IMR-90 (cell line): ENCODE results near the gene FAM177A1. TPM values are rescaled to one million over a fixed set of nuclear protein-coding genes. Genes with fewer than 3 reads are reported as not detected.

ENCODE experiments used
- ATAC-seq: fragments of 200-7000 bp; cut with Tn5 transposase; 2 replicates; pipeline ENCODE4 v1.9.1; 2020; ENCODE audit warnings: low read depth, mild to moderate bottlenecking, moderate library complexity
- BruUV-seq: library from RNA; stranded (reverse); fragments of 400-500 nt; replicated peaks from 2 replicates; lab custom pipeline; 2021; lab: Mats Ljungman, UMichigan
- CTCF ChIA-PET: fragments of 300-600 bp; formaldehyde crosslinking; extraction: SDS; loops from one replicate; lab custom pipeline; 2021; ENCODE audit warnings: antibody characterized with exemption; lab: Yijun Ruan, JAX
- POLR2A ChIA-PET: fragments of 300-600 bp; sonication (Branson Sonifier 250); formaldehyde crosslinking; loops from one replicate; lab custom pipeline; 2022; ENCODE audit warnings: antibody characterized with exemption; ENCODE audit not compliant: unreplicated experiment; lab: Charles Lee
- DNase-seq: peaks from one replicate; pipeline ENCODE4 v3.0.0; 2013
- H2AFZ ChIP-seq: replicated peaks from 2 replicates; pipeline ENCODE3; 2013; ENCODE audit warnings: low read length, mild to moderate bottlenecking; ENCODE audit not compliant: poor library complexity
- H2AK5ac ChIP-seq: 2 replicates; pipeline ENCODE4 v1.6.1; 2013; ENCODE audit warnings: low read depth, low read length, inconsistent platforms
- H2AK9ac ChIP-seq: replicated peaks from 2 replicates; pipeline ENCODE3; 2013; ENCODE audit warnings: mild to moderate bottlenecking, low read depth, low read length, moderate library complexity; ENCODE audit not compliant: poor library complexity
- H2BK120ac ChIP-seq: 2 replicates; pipeline ENCODE4 v1.6.1; 2013; ENCODE audit warnings: low read depth, low read length, inconsistent platforms
- H2BK15ac ChIP-seq: 3 replicates; pipeline ENCODE4 v1.6.1; 2013; ENCODE audit warnings: low read depth, low read length, inconsistent platforms
- H2BK20ac ChIP-seq: 2 replicates; pipeline ENCODE4 v1.6.1; 2013; ENCODE audit warnings: low read depth, mild to moderate bottlenecking, inconsistent platforms, low read length, moderate library complexity
- H2BK5ac ChIP-seq: 2 replicates; pipeline ENCODE4 v1.6.1; 2013; ENCODE audit warnings: mild to moderate bottlenecking, low read depth, low read length, inconsistent platforms; ENCODE audit not compliant: poor library complexity, severe bottlenecking
- H3K14ac ChIP-seq: replicated peaks from 2 replicates; pipeline ENCODE4 v1.6.1; 2013; ENCODE audit warnings: low read depth, low read length, inconsistent platforms
- H3K18ac ChIP-seq: 2 replicates; pipeline ENCODE4 v1.6.1; 2013; ENCODE audit warnings: low read depth, low read length, control low read depth
- H3K23ac ChIP-seq: 2 replicates; pipeline ENCODE4 v1.6.1; 2013; ENCODE audit warnings: low read depth, low read length, inconsistent platforms
- H3K27ac ChIP-seq: 2 replicates; pipeline ENCODE4 v1.5.1; 2013; ENCODE audit warnings: mild to moderate bottlenecking, control low read depth, low read length; ENCODE audit not compliant: insufficient read depth
- H3K27me3 ChIP-seq: 2 replicates; pipeline ENCODE4 v1.6.1; 2013; ENCODE audit warnings: low read length; ENCODE audit not compliant: control insufficient read depth, insufficient read depth
- H3K36me3 ChIP-seq: 2 replicates; pipeline ENCODE4 v1.6.1; 2013; ENCODE audit warnings: low read length, mixed read lengths; ENCODE audit not compliant: control insufficient read depth, insufficient read depth
- H3K4ac ChIP-seq: 2 replicates; pipeline ENCODE4 v1.6.1; 2013; ENCODE audit warnings: low read depth, low read length, inconsistent platforms
- H3K4me1 ChIP-seq: 2 replicates; pipeline ENCODE4 v1.6.1; 2013; ENCODE audit warnings: low read length, mixed read lengths; ENCODE audit not compliant: control insufficient read depth, insufficient read depth
- H3K4me2 ChIP-seq: 2 replicates; pipeline ENCODE4 v1.6.1; 2013; ENCODE audit warnings: low read depth, mild to moderate bottlenecking, control low read depth, low read length, moderate library complexity
- H3K4me3 ChIP-seq: 2 replicates; pipeline ENCODE4 v1.5.1; 2013; ENCODE audit warnings: low read depth, mild to moderate bottlenecking, control low read depth, low read length, moderate library complexity; ENCODE audit not compliant: insufficient read depth
- H3K56ac ChIP-seq: 2 replicates; pipeline ENCODE4 v1.6.1; 2013; ENCODE audit warnings: low read length, inconsistent platforms; ENCODE audit not compliant: insufficient read depth; ENCODE audit errors: extremely low read depth
- H3K79me1 ChIP-seq, 2 experiments: 2 replicates each; pipeline ENCODE4 v1.6.1; 2013; ENCODE audit warnings: low read length in 2 of 2, inconsistent platforms in 1 of 2, low read depth in 1 of 2
- H3K9ac ChIP-seq: 2 replicates; pipeline ENCODE4 v1.6.1; 2013; ENCODE audit warnings: low read depth, low read length, control low read depth
- H3K9me1 ChIP-seq: 2 replicates; pipeline ENCODE4 v1.6.1; 2013; ENCODE audit warnings: low read length, inconsistent platforms; ENCODE audit not compliant: insufficient read depth
- H3K9me3 ChIP-seq: 2 replicates; pipeline ENCODE4 v1.6.1; 2013; ENCODE audit warnings: low read length; ENCODE audit not compliant: control insufficient read depth, insufficient read depth
- H4K20me1 ChIP-seq: 2 replicates; pipeline ENCODE4 v1.6.1; 2013; ENCODE audit warnings: low read length, inconsistent platforms; ENCODE audit not compliant: insufficient read depth
- H4K5ac ChIP-seq: 2 replicates; pipeline ENCODE4 v1.6.1; 2013; ENCODE audit warnings: mild to moderate bottlenecking, low read depth, low read length, control low read depth
- H4K8ac ChIP-seq, 2 experiments: 2 replicates each; pipeline ENCODE4 v1.6.1; 2013; ENCODE audit warnings: low read depth in 2 of 2, low read length in 2 of 2, control low read depth in 1 of 2, inconsistent platforms in 1 of 2
- H4K91ac ChIP-seq: 2 replicates; pipeline ENCODE4 v1.6.1; 2013; ENCODE audit warnings: low read depth, low read length, inconsistent platforms; ENCODE audit not compliant: insufficient read depth
- BHLHE40 ChIP-seq: fragments of 150-350 bp; IDR thresholded peaks from 2 replicates; pipeline ENCODE4 v1.6.1; 2016; ENCODE audit warnings: mild to moderate bottlenecking, low read depth, low read length
- CEBPB ChIP-seq: IDR thresholded peaks from 2 replicates; pipeline ENCODE4 v1.6.1; 2012; ENCODE audit warnings: low read depth, low read length, improper control_type of control experiment
- CHD1 ChIP-seq: IDR thresholded peaks from 2 replicates; pipeline ENCODE4 v1.6.1; 2012; ENCODE audit warnings: low read depth, low read length, improper control_type of control experiment
- CTCF ChIP-seq: conservative IDR thresholded peaks from 2 replicates; pipeline ENCODE4 v1.5.1; 2012; ENCODE audit warnings: mild to moderate bottlenecking, low read depth, low read length, improper control_type of control experiment
- ELK1 ChIP-seq: fragments of 150-350 bp; IDR thresholded peaks from 2 replicates; pipeline ENCODE4 v1.6.1; 2016; ENCODE audit warnings: low read depth, mild to moderate bottlenecking, low read length, moderate library complexity, borderline replicate concordance
- FOS ChIP-seq: fragments of 150-350 bp; IDR thresholded peaks from 2 replicates; pipeline ENCODE4 v1.6.1; 2016; ENCODE audit warnings: low read depth, low read length
- MAFK ChIP-seq: IDR thresholded peaks from 2 replicates; pipeline ENCODE4 v1.6.1; 2012; ENCODE audit warnings: low read depth, low read length, improper control_type of control experiment
- MAZ ChIP-seq: IDR thresholded peaks from 2 replicates; pipeline ENCODE4 v1.6.1; 2012; ENCODE audit warnings: low read depth, mild to moderate bottlenecking, low read length, improper control_type of control experiment, moderate library complexity, borderline replicate concordance
- MXI1 ChIP-seq: IDR thresholded peaks from 2 replicates; pipeline ENCODE4 v1.6.1; 2012; ENCODE audit warnings: low read depth, mild to moderate bottlenecking, low read length, moderate library complexity, borderline replicate concordance
- NFE2L2 ChIP-seq: fragments of 150-350 bp; IDR thresholded peaks from 2 replicates; pipeline ENCODE4 v1.6.1; 2016; ENCODE audit warnings: low read depth, mild to moderate bottlenecking, low read length
- POLR2A ChIP-seq: IDR thresholded peaks from 2 replicates; pipeline ENCODE4 v1.6.1; 2012; ENCODE audit warnings: mild to moderate bottlenecking, low read depth, low read length
- RAD21 ChIP-seq: IDR thresholded peaks from 2 replicates; pipeline ENCODE4 v1.6.1; 2012; ENCODE audit warnings: low read length, improper control_type of control experiment
- RCOR1 ChIP-seq: IDR thresholded peaks from 2 replicates; pipeline ENCODE4 v1.6.1; 2012; ENCODE audit warnings: mild to moderate bottlenecking, low read length, improper control_type of control experiment; ENCODE audit not compliant: insufficient replicate concordance
- RFX5 ChIP-seq: IDR thresholded peaks from 2 replicates; pipeline ENCODE4 v1.8.0; 2012; ENCODE audit warnings: low read depth, mild to moderate bottlenecking, low read length, moderate library complexity
- SMC3 ChIP-seq: fragments of 150-350 bp; IDR thresholded peaks from 2 replicates; pipeline ENCODE4 v1.6.1; 2016; ENCODE audit warnings: low read depth, mild to moderate bottlenecking, antibody characterized with exemption, low read length, moderate library complexity
- USF2 ChIP-seq: fragments of 150-350 bp; IDR thresholded peaks from 2 replicates; pipeline ENCODE4 v1.6.1; 2017; ENCODE audit warnings: mild to moderate bottlenecking, antibody characterized with exemption, low read length, low read depth
- WGBS, 2 experiments: methylation state at CpG; one replicate each; pipeline versions ENCODE4 v1.1.5 to v1.1.7; 2013; ENCODE audit warnings: missing lambda C conversion rate in 2 of 2; ENCODE audit not compliant: insufficient read length in 1 of 2; ENCODE audit errors: extremely low coverage in 2 of 2; 5-methylcytosine and 5-hydroxymethylcytosine counted together
- dilution Hi-C: fragments of 300-500 bp; cut with HindIII; formaldehyde crosslinking; loops from one replicate; pipeline ENCODE4 v1.14.3; 2018; ENCODE audit warnings: low sequenced_read_pairs; ENCODE audit not compliant: unreplicated experiment
- in situ Hi-C: fragments of 300-500 bp; cut with MboI; formaldehyde crosslinking; loops from 3 replicates; pipeline ENCODE4 v1.14.3; 2019; ENCODE audit warnings: low sequenced_read_pairs, inconsistent platforms, mixed read lengths
- intact Hi-C: fragments of 100-400 bp; cut with micrococcal nuclease; formaldehyde crosslinking; loops from 2 replicates; pipeline ENCODE4 v1.10.0; 2022
- polyA plus RNA-seq, 3 experiments: library from polyadenylated mRNA; depleted of rRNA; stranded (reverse); fragments of >200 nt; gene quantifications; 2 replicates each; pipeline ENCODE4 v1.2.3, GENCODE V29; 2012; ENCODE audit warnings: low replicate concordance in 1 of 3
- total RNA-seq: library from RNA; depleted of rRNA; stranded (reverse); fragments of >200 nt; gene quantifications from 2 replicates; pipeline ENCODE4 v1.2.3, GENCODE V29; 2012

FAM177A1 gene
- total and polyA plus RNA-seq, 2 of the 4 experiments (the other 2 are of a cell fraction): 18.5 to 33.4 TPM

- Histone ChIP-seq H3K9me1 (no peaks in the 10 kb centered on the region), H3K4ac (no peak overlapping the region), H4K8ac (no peak overlapping the region), H3K9ac (no peak overlapping the region), H3K27me3 (no peaks in the 10 kb centered on the region), H3K4me3 (no peak overlapping the region), H2AK9ac (no peak overlapping the region), H2BK20ac (no peak overlapping the region), H2BK15ac (no peak overlapping the region), H3K36me3 (peaks cover 12% of the 10 kb centered on the region), H3K14ac (no peak overlapping the region), H2BK120ac (no peak overlapping the region), H4K20me1 (no peaks in the 10 kb centered on the region), H3K9me3 (no peaks in the 10 kb centered on the region), H2BK5ac (no peak overlapping the region), H3K23ac (no peak overlapping the region), H3K27ac (no peak overlapping the region), H3K79me1 (peaks cover 6 to 8% of the 10 kb centered on the region in 2 experiments; a peak in 3 of 4 replicates), H3K56ac (no peak overlapping the region), H3K4me1 (no peaks in the 10 kb centered on the region), H2AFZ (no peak overlapping the region), H4K5ac (no peak overlapping the region), H2AK5ac (no peak overlapping the region), H4K91ac (no peak overlapping the region), H3K4me2 (no peak overlapping the region), H3K18ac (no peak overlapping the region)
- CTCF ChIA-PET: no interaction called here
- TF ChIP-seq MAZ (no peak), MAFK (no peak), ELK1 (no peak), RCOR1 (no peak), RAD21 (no peak), NFE2L2 (no peak), USF2 (no peak), MXI1 (no peak), CHD1 (no peak), SMC3 (no peak), CEBPB (no peak), BHLHE40 (no peak), RFX5 (no peak), FOS (no peak), POLR2A (no peak), CTCF (no peak)
- POLR2A ChIA-PET: no interaction called here
- ATAC-seq: no peak
- no CpG with 5 or more reads among the region's 2 CpGs for WGBS, 2 experiments
- no peak for DNase-seq
- no TSS peak for BruUV-seq
- in situ Hi-C loops (no loop called here), intact Hi-C loops (no loop called here), dilution Hi-C loops (no loop called here)
Measured at GRCh38 chr14:35078082-35078481, 32.0 kb downstream of the FAM177A1 start.
